Endothelial cell of umbilical vein (primary cell): ENCODE results near the gene ARRB1. TPM values are rescaled to one million over a fixed set of nuclear protein-coding genes. Genes with fewer than 3 reads are reported as not detected.

Experiments
- BruUV-seq: library from RNA; stranded (reverse); fragments of 400-500 nt; replicated peaks from 2 replicates; lab custom pipeline; 2021; lab: Mats Ljungman, UMichigan
- CTCF ChIA-PET: fragments of 300-600, 350-600 bp; sonication (Branson Sonifier 250); formaldehyde crosslinking; loops from one replicate; lab custom pipeline; 2021; ENCODE audit warnings: antibody characterized with exemption, inconsistent platforms; lab: Charles Lee
- POLR2A ChIA-PET: fragments of 300-600, 350-600 bp; sonication (Branson Sonifier 250); formaldehyde crosslinking; loops from one replicate; lab custom pipeline; 2021; ENCODE audit warnings: antibody characterized with exemption, inconsistent platforms; lab: Charles Lee
- DNase-seq: peaks from one replicate; pipeline ENCODE4 v3.0.0-alpha.2; 2011; ENCODE audit warnings: low read depth, low spot score
- FAIRE-seq: peaks from 2 replicates; lab custom pipeline; 2011; peaks lifted over from hg19 to GRCh38; lab: Jason Lieb, UNC
- H2AFZ ChIP-seq: 2 replicates; pipeline ENCODE4 v1.6.0; 2012; ENCODE audit warnings: low read depth, low read length, control low read depth, inconsistent platforms
- H3K27ac ChIP-seq: 2 replicates; pipeline ENCODE4 v1.5.1; 2011; ENCODE audit warnings: low read depth, mild to moderate bottlenecking, control low read depth, low read length, moderate library complexity; ENCODE audit not compliant: insufficient read depth
- H3K27me3 ChIP-seq, 2 experiments: 2 replicates each; pipeline versions ENCODE4 v1.6.0 to v1.6.1; 2011; ENCODE audit warnings: low read length in 2 of 2, mixed read lengths in 1 of 2; ENCODE audit not compliant: control insufficient read depth in 2 of 2, insufficient read depth in 2 of 2
- H3K36me3 ChIP-seq, 2 experiments: 2 replicates in 1 of 2; 3 replicates in 1 of 2; pipeline ENCODE4 v1.5.1; 2011; ENCODE audit warnings: low read length in 2 of 2, mild to moderate bottlenecking in 1 of 2, moderate library complexity in 1 of 2; ENCODE audit not compliant: control insufficient read depth in 2 of 2, insufficient read depth in 2 of 2; ENCODE audit errors: extremely low read depth in 1 of 2
- H3K4me1 ChIP-seq: 3 replicates; pipeline ENCODE4 v1.5.1; 2011; ENCODE audit warnings: mild to moderate bottlenecking, low read length; ENCODE audit not compliant: control insufficient read depth, insufficient read depth; ENCODE audit errors: extremely low read depth
- H3K4me2 ChIP-seq: 2 replicates; pipeline ENCODE4 v1.6.1; 2011; ENCODE audit warnings: low read length, control low read depth, mixed read lengths; ENCODE audit not compliant: insufficient read depth
- H3K4me3 ChIP-seq, 3 experiments: fragments of 200-600 bp in 1 of 3; sonication (generic), shearing (Covaris generic) in 1 of 3; replicated peaks in 1 of 3; 2 replicates each; pipeline ENCODE4 v1.5.1; 2011 to 2016; ENCODE audit warnings: control low read depth in 3 of 3, low read length in 3 of 3, mild to moderate bottlenecking in 2 of 3, inconsistent platforms in 1 of 3, low read depth in 1 of 3, moderate library complexity in 1 of 3; ENCODE audit not compliant: insufficient read depth in 1 of 3
- H3K79me2 ChIP-seq: 2 replicates; pipeline ENCODE4 v1.6.0; 2012; ENCODE audit warnings: low read length, inconsistent platforms; ENCODE audit not compliant: control insufficient read depth, insufficient read depth
- H3K9ac ChIP-seq: replicated peaks from 2 replicates; pipeline ENCODE3; 2011; ENCODE audit warnings: low read length, control low read depth; ENCODE audit not compliant: insufficient read depth; ENCODE audit errors: extremely low read depth
- H3K9me1 ChIP-seq: replicated peaks from 3 replicates; pipeline ENCODE4 v1.6.0; 2011; ENCODE audit warnings: mild to moderate bottlenecking, low read length; ENCODE audit not compliant: control insufficient read depth, insufficient read depth; ENCODE audit errors: extremely low read depth
- H3K9me3 ChIP-seq: replicated peaks from 2 replicates; pipeline ENCODE4 v1.5.1; 2012; ENCODE audit warnings: low read length, inconsistent platforms; ENCODE audit not compliant: control insufficient read depth, insufficient read depth
- H4K20me1 ChIP-seq: replicated peaks from 2 replicates; pipeline ENCODE3; 2011; ENCODE audit warnings: mild to moderate bottlenecking, low read length; ENCODE audit not compliant: control insufficient read depth, insufficient read depth; ENCODE audit errors: extremely low read depth
- EZH2 ChIP-seq: IDR thresholded peaks from 2 replicates; pipeline ENCODE4 v1.6.1; 2012; ENCODE audit warnings: borderline replicate concordance, low read depth, mild to moderate bottlenecking, moderate library complexity, low read length, inconsistent platforms; ENCODE audit not compliant: severe bottlenecking
- FOS ChIP-seq: IDR thresholded peaks from 2 replicates; pipeline ENCODE4 v1.6.1; 2011; ENCODE audit warnings: mild to moderate bottlenecking, low read length, moderate library complexity, borderline replicate concordance; ENCODE audit not compliant: insufficient read depth
- JUN ChIP-seq: IDR thresholded peaks from 2 replicates; pipeline ENCODE4 v1.6.1; 2011; ENCODE audit warnings: borderline replicate concordance, low read depth; ENCODE audit not compliant: insufficient read length, insufficient read depth
- dilution Hi-C: fragments of 300-500 bp; cut with MboI; formaldehyde crosslinking; loops from one replicate; pipeline ENCODE4 v1.15.0; 2019; ENCODE audit warnings: low sequenced_read_pairs; ENCODE audit not compliant: extremely low pct_ligation_motif_present
- intact Hi-C: fragments of 100-400 bp; cut with micrococcal nuclease; formaldehyde crosslinking; loops from one replicate; pipeline ENCODE4 v1.10.0; 2022
- polyA plus RNA-seq, 4 experiments: library from polyadenylated mRNA; depleted of rRNA in 3 of 4; stranded (reverse) in 3 of 4; unstranded in 1 of 4; fragments of >200 nt; gene quantifications; 2 replicates each; pipeline versions ENCODE4 v1.2.1 to v1.2.3, GENCODE V29; 2011 to 2012; ENCODE audit warnings: missing spikeins in 1 of 4
- total RNA-seq: library from RNA; stranded (reverse); gene quantifications from 2 replicates; pipeline ENCODE4 v1.2.3, GENCODE V29; 2021

The ARRB1 gene
- total and polyA plus RNA-seq, 2 donors (not counting 3 experiments of a cell fraction or from before 2014, with no cell fraction given) = 63.9 to 92.6 TPM

DNA sequence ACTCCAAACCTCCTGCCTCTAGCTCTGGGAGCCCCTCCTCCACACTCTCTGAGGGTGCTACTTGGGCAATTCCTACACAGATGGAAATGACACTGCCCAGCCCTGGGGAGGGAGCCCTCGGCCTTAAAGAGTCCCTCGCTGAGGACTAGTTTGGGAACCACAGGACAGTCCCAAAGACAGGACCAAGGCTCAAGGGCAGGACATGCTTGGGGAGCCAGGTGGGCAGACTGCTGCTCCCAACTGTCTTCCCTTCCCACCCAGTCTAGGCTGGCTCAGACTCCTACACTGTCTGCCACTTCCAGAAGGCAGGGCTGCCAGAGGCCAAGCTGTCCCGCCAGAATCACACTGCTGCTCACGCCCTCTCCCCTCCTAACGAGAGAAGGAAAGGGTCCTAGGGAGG lies 9.8 kb downstream of the ARRB1 start:
- BruUV-seq = no TSS peak
- no peak for FAIRE-seq
- intact Hi-C loops = no loop called here

DNA sequence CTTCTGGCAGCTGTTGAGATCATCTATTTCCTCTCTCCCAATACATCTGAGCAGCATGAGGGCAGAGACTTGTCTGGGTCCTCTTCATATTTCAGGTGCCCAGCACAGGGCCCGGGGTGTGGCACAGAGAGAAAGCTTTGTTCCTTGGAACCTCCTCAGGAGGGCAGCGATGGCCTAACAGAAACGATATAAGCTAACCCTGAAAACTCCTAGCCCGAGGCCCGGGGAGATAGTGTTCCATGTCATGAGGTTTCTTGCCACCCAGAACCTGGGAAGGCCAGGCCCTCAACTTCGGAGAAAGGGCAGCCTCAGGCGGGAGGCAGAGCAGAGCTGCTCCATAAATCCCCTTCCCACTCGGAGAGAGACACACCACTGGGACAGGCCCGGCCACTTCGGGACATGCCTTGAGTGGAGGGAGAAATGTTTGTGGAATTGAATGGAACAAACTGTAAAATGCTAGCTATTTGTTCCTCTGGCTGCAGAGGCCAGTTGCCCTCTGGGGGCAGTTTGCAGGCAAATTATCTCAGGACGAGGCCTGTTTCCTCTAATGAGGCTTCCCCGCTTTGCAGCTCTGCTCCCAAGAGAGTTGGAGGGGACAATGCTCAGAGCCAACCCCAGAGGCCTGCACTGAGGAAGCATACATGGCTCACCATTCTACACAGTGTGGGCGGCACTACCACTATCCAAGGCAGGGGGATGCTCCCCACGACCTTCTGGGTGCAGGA lies 11.6 kb downstream of the ARRB1 start:
- FAIRE-seq (no peak), DNase-seq (peak; percentile 72)
- Histone ChIP-seq H4K20me1 (no peaks in the 10 kb centered on the region), H3K9ac (no peak overlapping the region), H3K4me2 (peak overlapping the region; percentile 20), H3K27ac (peak overlapping the region; percentile 32), H3K9me1 (no peaks in the 10 kb centered on the region), H2AFZ (peak overlapping the region; percentile 3), H3K79me2 (peaks cover 41% of the 10 kb centered on the region), H3K36me3 (peaks cover 0 to 4% of the 10 kb centered on the region in 2 experiments), H3K9me3 (no peaks in the 10 kb centered on the region), H3K27me3 (no peaks in the 10 kb centered on the region), H3K4me1 (peaks cover 67% of the 10 kb centered on the region), H3K4me3 (no peak overlapping the region)
- CTCF ChIA-PET = interaction anchor here (1.0 to 5.0 kb wide), 16 partner anchors 8 to 91 kb away, joined by 3 to 31 read pairs (median 8); partner anchors contain the start of gene ARRB1
- intact Hi-C loops (loop anchor here (1.0 kb wide), 1 partner anchor 8 kb away; no protein-coding TSS in a partner anchor), dilution Hi-C loops (no loop called here)
- BruUV-seq = no TSS peak
- TF ChIP-seq JUN (no peak), EZH2 (no peak)
- POLR2A ChIA-PET = no interaction called here

More for the DNA sequence above, 9.8 kb downstream of the ARRB1 start:
- Histone ChIP-seq H3K4me2 (no peak overlapping the region), H3K9me3 (no peaks in the 10 kb centered on the region), H3K27me3 (no peaks in the 10 kb centered on the region), H4K20me1 (no peaks in the 10 kb centered on the region), H3K9me1 (no peaks in the 10 kb centered on the region), H3K4me3 (no peak overlapping the region), H3K36me3 (peaks cover 0 to 6% of the 10 kb centered on the region in 2 experiments), H3K27ac (no peak overlapping the region), H3K79me2 (peaks cover 46% of the 10 kb centered on the region), H2AFZ (no peak overlapping the region), H3K4me1 (peaks cover 69% of the 10 kb centered on the region), H3K9ac (no peak overlapping the region)
- no peak for DNase-seq
- ChIA-PET CTCF (interaction anchor here (1.4 to 5.0 kb wide), 6 partner anchors 9 to 62 kb away, joined by 5 to 23 read pairs (median 16); no protein-coding TSS in a partner anchor), POLR2A (interaction anchor here (1.2 to 1.6 kb wide), 2 partner anchors 14 to 28 kb away, joined by 3 read pairs; no protein-coding TSS in a partner anchor)
- no peak for TF ChIP-seq JUN
- TF ChIP-seq FOS = no peak
- dilution Hi-C loops = no loop called here
